ENCODE results near the gene FYN. TPM values are rescaled to one million over a fixed set of nuclear protein-coding genes. Genes with fewer than 3 reads are reported as not detected.
"Not testable (repeated sequence)": the region's sequence is repeated elsewhere in the genome, so short reads cannot be mapped to it uniquely, and the experiment has no call there.

FYN gene
- total and polyA plus RNA-seq, 2 experiments from 2014 or later: 95.7 to 104 TPM

- Histone ChIP-seq H3K27me3 (no peaks in the 10 kb centered on the region), H3K4me1 (ENCODE audit: low read depth) (peaks cover 19% of the 10 kb centered on the region), H3K36me3 (no peaks in the 10 kb centered on the region), H3K27ac (no peak overlapping the region), H3K4me3 (no peak overlapping the region), H3K9me3 (ENCODE audit: low read depth) (no peaks in the 10 kb centered on the region)
- no peak for TF ChIP-seq CTCF (IDR thresholded peaks at IDR 0.05; ENCODE audit: low read depth, low read length)
- DNase-seq (ENCODE audit: low read depth in 1 of 2, low spot score in 1 of 2): no peak
Observed at GRCh38 chr6:111837641-111838500, 35.4 kb downstream of the FYN start.

- Histone ChIP-seq H3K4me1 (ENCODE audit: low read depth) (peaks cover 12% of the 10 kb centered on the region), H3K27me3 (no peaks in the 10 kb centered on the region), H3K36me3 (no peaks in the 10 kb centered on the region), H3K9me3 (ENCODE audit: low read depth) (no peaks in the 10 kb centered on the region), H3K4me3 (no peak overlapping the region), H3K27ac (no peak overlapping the region)
- no peak for TF ChIP-seq CTCF (IDR thresholded peaks at IDR 0.05; ENCODE audit: low read depth, low read length)
- no peak for DNase-seq (ENCODE audit: low read depth in 1 of 2, low spot score in 1 of 2)
Observed at GRCh38 chr6:111837007-111837406, 36.2 kb downstream of the FYN start.

- no peak for TF ChIP-seq CTCF (IDR thresholded peaks at IDR 0.05; ENCODE audit: low read depth, low read length)
- H3K27me3 ChIP-seq: no peaks in the 10 kb centered on the region
- DNase-seq (ENCODE audit: low read depth in 1 of 2, low spot score in 1 of 2): no peak
- no peak overlapping the region for H3K27ac ChIP-seq
- peaks cover 23% of the 10 kb centered on the region for H3K4me1 ChIP-seq (ENCODE audit: low read depth)
- H3K4me3 ChIP-seq: no peak overlapping the region
- no peaks in the 10 kb centered on the region for H3K9me3 ChIP-seq (ENCODE audit: low read depth)
- no peaks in the 10 kb centered on the region for H3K36me3 ChIP-seq
Observed at GRCh38 chr6:111835807-111836206, 37.4 kb downstream of the FYN start.

GRCh38 chr6:111835398-111835797 is 37.9 kb downstream of the FYN start:
- H3K27ac ChIP-seq: peak overlapping the region; percentile 40
- not testable (repeated sequence) for DNase-seq (ENCODE audit: low read depth in 1 of 2, low spot score in 1 of 2); H3K9me3 ChIP-seq (ENCODE audit: low read depth); H3K4me3 ChIP-seq; H3K27me3 ChIP-seq; H3K36me3 ChIP-seq
- H3K4me1 ChIP-seq (ENCODE audit: low read depth): peaks cover 25% of the 10 kb centered on the region

- Histone ChIP-seq H3K27me3 (no peaks in the 10 kb centered on the region), H3K4me1 (ENCODE audit: low read depth) (peaks cover 29% of the 10 kb centered on the region), H3K36me3 (no peaks in the 10 kb centered on the region), H3K4me3 (no peak overlapping the region), H3K9me3 (ENCODE audit: low read depth) (no peaks in the 10 kb centered on the region), H3K27ac (no peak overlapping the region)
- TF ChIP-seq CTCF (IDR thresholded peaks at IDR 0.05; ENCODE audit: low read depth, low read length): no peak
- no peak for DNase-seq (ENCODE audit: low read depth in 1 of 2, low spot score in 1 of 2)
Observed at GRCh38 chr6:111834356-111834755, 38.9 kb downstream of the FYN start.

- no peak overlapping the region for H3K4me3 ChIP-seq
- no peak for DNase-seq (ENCODE audit: low read depth in 1 of 2, low spot score in 1 of 2)
- peaks cover 31% of the 10 kb centered on the region for H3K4me1 ChIP-seq (ENCODE audit: low read depth)
- no peaks in the 10 kb centered on the region for H3K27me3 ChIP-seq
- no peak for TF ChIP-seq CTCF (IDR thresholded peaks at IDR 0.05; ENCODE audit: low read depth, low read length)
- no peak overlapping the region for H3K27ac ChIP-seq
- H3K36me3 ChIP-seq: no peaks in the 10 kb centered on the region
- H3K9me3 ChIP-seq (ENCODE audit: low read depth): no peaks in the 10 kb centered on the region
Observed at GRCh38 chr6:111832833-111833418, 40.3 kb downstream of the FYN start.

All from cardiac muscle cell (in vitro differentiated cells and primary cell).